ENCODE measurements around the gene KCTD18.

KCTD18 gene

GRCh38 chr2:200484934-200485333 is 24.9 kb downstream of the KCTD18 start:
- no peak for DNase-seq (ENCODE audit: low spot score)

GRCh38 chr2:200483729-200484198 is 26.1 kb downstream of the KCTD18 start:
- DNase-seq (ENCODE audit: low spot score) = peak; percentile 69

GRCh38 chr2:200482194-200482593 is 27.7 kb downstream of the KCTD18 start:
- peak; percentile 15 for DNase-seq (ENCODE audit: low spot score)

- peak; percentile 63 for DNase-seq (ENCODE audit: low spot score)
Observed at GRCh38 chr2:200479692-200480265, 30.1 kb downstream of the KCTD18 start.

GRCh38 chr2:200477667-200478131 is 32.2 kb downstream of the KCTD18 start:
- no peak for DNase-seq (ENCODE audit: low spot score)

- DNase-seq (ENCODE audit: low spot score) = no peak
Observed at GRCh38 chr2:200476836-200477235, 33.0 kb downstream of the KCTD18 start.

GRCh38 chr2:200475795-200476194 is 34.1 kb downstream of the KCTD18 start:
- no peak for DNase-seq (ENCODE audit: low spot score)

GRCh38 chr2:200472853-200473464 is 36.9 kb downstream of the KCTD18 start:
- peak; percentile 30 for DNase-seq (ENCODE audit: low spot score)

- DNase-seq (ENCODE audit: low spot score) = no peak
Observed at GRCh38 chr2:200471928-200472645, 37.8 kb downstream of the KCTD18 start.

- peak; percentile 66 for DNase-seq (ENCODE audit: low spot score)
Observed at GRCh38 chr2:200471324-200471848, 38.5 kb downstream of the KCTD18 start.

GRCh38 chr2:200470230-200470629 is 39.6 kb downstream of the KCTD18 start:
- DNase-seq (ENCODE audit: low spot score) = no peak

GRCh38 chr2:200469708-200470211 is 40.1 kb downstream of the KCTD18 start:
- peak; percentile 88 for DNase-seq (ENCODE audit: low spot score)

GRCh38 chr2:200467806-200468681 is 41.8 kb downstream of the KCTD18 start:
- DNase-seq (ENCODE audit: low spot score) = no peak

- no peak for DNase-seq (ENCODE audit: low spot score)
Observed at GRCh38 chr2:200466425-200467418, 43.1 kb downstream of the KCTD18 start.

- DNase-seq (ENCODE audit: low spot score) = no peak
Observed at GRCh38 chr2:200463452-200463851, 46.4 kb downstream of the KCTD18 start.

GRCh38 chr2:200461846-200462710 is 47.8 kb downstream of the KCTD18 start:
- DNase-seq (ENCODE audit: low spot score) = no peak

- DNase-seq (ENCODE audit: low spot score) = no peak
Observed at GRCh38 chr2:200459101-200459500, 50.8 kb downstream of the KCTD18 start.

- DNase-seq (ENCODE audit: low spot score) = no peak
Observed at GRCh38 chr2:200456567-200456966, 53.3 kb downstream of the KCTD18 start.

- DNase-seq (ENCODE audit: low spot score) = peak; percentile 78
Observed at GRCh38 chr2:200455958-200456421, 53.9 kb downstream of the KCTD18 start.
